ENCODE measurements around the gene SERPINA1.
"Not testable (repeated sequence)": the region's sequence is repeated elsewhere in the genome, so short reads cannot be mapped to it uniquely, and the experiment has no call there.

SERPINA1 gene

DNA sequence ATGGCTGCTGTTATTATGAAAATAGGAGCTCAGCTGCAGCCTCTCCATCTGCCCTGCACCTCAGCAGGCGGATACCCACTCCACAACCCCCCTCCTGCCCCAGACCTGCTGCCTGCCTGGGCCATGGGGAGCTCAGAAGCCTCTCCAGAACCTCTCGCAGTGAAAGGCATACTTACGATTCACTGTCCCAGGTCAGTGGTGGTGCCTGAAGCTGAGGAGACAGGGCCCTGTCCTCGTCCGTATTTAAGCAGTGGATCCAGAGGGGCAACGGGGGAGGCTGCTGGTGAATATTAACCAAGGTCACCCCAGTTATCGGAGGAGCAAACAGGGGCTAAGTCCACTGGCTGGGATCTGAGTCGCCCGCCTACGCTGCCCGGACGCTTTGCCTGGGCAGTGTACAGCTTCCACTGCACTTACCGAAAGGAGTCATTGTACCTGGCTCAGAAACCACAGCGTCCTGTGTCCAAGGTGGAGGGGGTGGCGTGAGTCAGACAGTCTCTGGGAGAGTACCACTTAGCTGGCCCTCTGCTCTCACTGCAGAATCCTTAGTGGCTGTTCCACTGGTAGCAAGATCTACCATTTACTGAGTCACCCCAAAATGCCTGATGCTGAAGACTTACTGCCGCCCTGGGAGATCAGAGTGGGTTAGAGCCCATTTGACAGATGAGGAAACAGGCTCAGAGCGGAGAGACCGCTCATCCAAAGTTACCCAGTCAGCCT lies at the start of gene SERPINA1:
SERPINA1 (minus strand) TSS at position 219 of the 720 bp plus-strand sequence. CDS start 5,365 bp downstream, outside the sequence.
- Mint-ChIP-seq H3K4me3 (no peak within 1 kb of the TSS), H3K36me3 (ENCODE audit: low read depth) (no peaks in the 10 kb centered on the region), H3K27ac (peak within 1 kb of the TSS; percentile 43), H3K9me3 (no peaks in the 10 kb centered on the region), H3K27me3 (no peaks in the 10 kb centered on the region), H3K4me1 (ENCODE audit: low read depth) (peaks cover 90% of the 10 kb centered on the region)
- intact Hi-C loops (cut with micrococcal nuclease) = no loop called here

GRCh38 chr14:94428610-94429009 lies 40.2 kb upstream of the SERPINA1 start:
- Mint-ChIP-seq H3K4me3 (no peak overlapping the region), H3K4me1 (ENCODE audit: low read depth) (peaks cover 12% of the 10 kb centered on the region), H3K27ac (no peak overlapping the region), H3K27me3 (peaks cover 41% of the 10 kb centered on the region), H3K9me3 (peaks cover 9% of the 10 kb centered on the region), H3K36me3 (ENCODE audit: low read depth) (no peaks in the 10 kb centered on the region)
- intact Hi-C loops (cut with micrococcal nuclease) = no loop called here

DNA sequence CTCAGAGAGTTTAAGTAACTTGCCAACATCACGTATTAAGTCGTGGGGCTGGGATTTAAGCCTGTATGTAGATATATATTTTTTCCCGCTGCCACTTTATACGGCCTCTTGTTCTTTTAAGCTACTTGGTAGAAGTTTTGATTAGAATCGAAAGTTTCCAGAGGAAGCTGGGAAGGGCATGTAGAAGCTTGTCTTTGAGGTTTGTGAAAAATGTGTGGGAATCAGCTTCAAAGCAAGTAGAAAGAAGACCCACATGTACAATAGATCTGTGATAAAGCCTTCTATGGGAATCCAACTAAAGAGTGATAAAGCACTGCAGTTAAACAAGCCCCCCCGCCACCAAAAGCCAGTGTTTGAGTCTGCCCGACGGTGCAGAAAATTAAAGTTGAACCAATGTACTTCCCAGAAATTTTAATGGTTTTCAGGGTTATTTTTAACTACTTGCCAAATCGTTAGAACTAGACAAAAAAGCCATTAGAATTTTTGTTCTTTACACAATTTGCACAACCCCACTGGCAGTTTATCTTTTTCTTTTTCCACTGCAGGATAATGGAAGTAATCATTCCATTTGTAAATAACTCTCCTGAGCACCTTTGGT lies 38.7 kb upstream of the SERPINA1 start:
- Mint-ChIP-seq H3K27ac (no peak overlapping the region), H3K27me3 (peaks cover 34% of the 10 kb centered on the region), H3K4me3 (no peak overlapping the region), H3K4me1 (ENCODE audit: low read depth) (peaks cover 17% of the 10 kb centered on the region), H3K9me3 (peaks cover 9% of the 10 kb centered on the region), H3K36me3 (ENCODE audit: low read depth) (no peaks in the 10 kb centered on the region)
- intact Hi-C loops (cut with micrococcal nuclease) = no loop called here

DNA sequence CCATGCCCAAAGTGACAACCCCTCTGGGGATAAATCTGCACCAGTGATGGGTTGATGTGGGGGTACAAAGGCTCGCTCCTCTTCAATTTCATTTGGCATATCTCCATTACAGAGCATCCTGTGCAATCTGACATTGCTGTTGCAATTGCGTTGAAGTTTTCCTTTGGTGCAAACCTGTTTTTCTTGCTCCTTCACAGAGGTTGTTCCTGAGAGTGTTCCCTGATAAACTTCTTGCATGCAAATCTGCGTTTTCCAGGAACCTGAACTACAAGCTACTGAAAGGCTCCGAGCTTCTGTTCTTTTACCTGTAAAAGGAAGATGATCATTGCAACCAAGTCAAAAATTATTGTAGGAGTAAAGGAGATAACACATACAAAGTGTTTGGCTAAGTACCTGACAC lies 38.1 kb upstream of the SERPINA1 start:
- Mint-ChIP-seq H3K27ac (no peak overlapping the region), H3K27me3 (peaks cover 31% of the 10 kb centered on the region), H3K36me3 (ENCODE audit: low read depth) (no peaks in the 10 kb centered on the region), H3K4me1 (ENCODE audit: low read depth) (peaks cover 19% of the 10 kb centered on the region), H3K9me3 (peaks cover 7% of the 10 kb centered on the region), H3K4me3 (no peak overlapping the region)
- intact Hi-C loops (cut with micrococcal nuclease) = no loop called here

DNA sequence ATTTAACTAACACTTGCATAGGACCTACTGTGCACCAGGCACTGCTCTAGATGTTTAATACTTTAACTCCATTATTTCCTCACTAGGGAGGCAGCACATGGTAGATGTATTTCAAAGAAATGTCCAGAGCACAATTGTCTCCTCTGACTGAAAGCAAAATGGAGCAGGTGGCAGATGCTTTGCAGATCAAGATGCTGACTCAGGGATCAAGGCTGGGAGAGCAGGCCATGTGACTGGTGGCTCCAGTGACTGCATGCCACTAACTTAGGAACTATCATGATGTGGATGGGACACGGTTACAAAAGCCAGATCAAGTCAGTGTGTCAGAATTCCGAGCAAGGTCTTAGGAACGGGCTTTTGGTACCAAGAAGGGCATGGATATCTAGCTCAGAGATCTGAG lies 36.0 kb upstream of the SERPINA1 start:
- Mint-ChIP-seq H3K27ac (no peak overlapping the region), H3K4me3 (no peak overlapping the region)

GRCh38 chr14:94423453-94424056 lies 35.2 kb upstream of the SERPINA1 start:
- H3K36me3 Mint-ChIP-seq (ENCODE audit: low read depth) = no peaks in the 10 kb centered on the region
- H3K27me3 Mint-ChIP-seq = peaks cover 23% of the 10 kb centered on the region
- H3K27ac Mint-ChIP-seq = no peak overlapping the region
- intact Hi-C loops (cut with micrococcal nuclease) = no loop called here
- H3K4me1 Mint-ChIP-seq (ENCODE audit: low read depth) = peaks cover 25% of the 10 kb centered on the region
- H3K4me3 Mint-ChIP-seq = peak overlapping the region; percentile 68
- no peaks in the 10 kb centered on the region for H3K9me3 Mint-ChIP-seq

More for the DNA sequence above, 36.0 kb upstream of the SERPINA1 start:
- intact Hi-C loops (cut with micrococcal nuclease) = no loop called here
- Mint-ChIP-seq H3K9me3 (no peaks in the 10 kb centered on the region), H3K36me3 (ENCODE audit: low read depth) (no peaks in the 10 kb centered on the region), H3K4me1 (ENCODE audit: low read depth) (peaks cover 25% of the 10 kb centered on the region), H3K27me3 (peaks cover 28% of the 10 kb centered on the region)

DNA sequence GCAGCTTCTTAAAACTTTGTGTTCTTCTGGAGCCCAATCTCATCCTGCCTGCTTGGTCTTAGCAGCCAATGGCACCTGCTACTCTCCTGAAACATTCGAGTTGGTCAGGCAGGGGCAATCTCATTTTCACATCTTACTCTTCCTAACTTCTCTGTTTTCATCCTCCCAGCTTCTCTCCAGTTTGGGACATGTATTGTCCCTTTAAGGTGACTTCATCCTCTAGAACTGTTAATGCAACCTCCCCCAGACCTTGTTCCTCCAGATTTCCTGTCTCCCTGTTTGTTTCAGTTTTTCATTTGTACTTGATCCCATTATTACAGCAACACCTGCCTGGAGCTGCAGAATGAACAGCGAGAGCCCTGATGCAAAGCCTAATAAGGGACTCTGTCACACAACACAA lies 32.9 kb upstream of the SERPINA1 start:
- Mint-ChIP-seq H3K27me3 (peaks cover 16% of the 10 kb centered on the region), H3K4me1 (ENCODE audit: low read depth) (peaks cover 25% of the 10 kb centered on the region), H3K36me3 (ENCODE audit: low read depth) (no peaks in the 10 kb centered on the region), H3K27ac (no peak overlapping the region), H3K4me3 (no peak overlapping the region), H3K9me3 (no peaks in the 10 kb centered on the region)
- intact Hi-C loops (cut with micrococcal nuclease) = no loop called here

DNA sequence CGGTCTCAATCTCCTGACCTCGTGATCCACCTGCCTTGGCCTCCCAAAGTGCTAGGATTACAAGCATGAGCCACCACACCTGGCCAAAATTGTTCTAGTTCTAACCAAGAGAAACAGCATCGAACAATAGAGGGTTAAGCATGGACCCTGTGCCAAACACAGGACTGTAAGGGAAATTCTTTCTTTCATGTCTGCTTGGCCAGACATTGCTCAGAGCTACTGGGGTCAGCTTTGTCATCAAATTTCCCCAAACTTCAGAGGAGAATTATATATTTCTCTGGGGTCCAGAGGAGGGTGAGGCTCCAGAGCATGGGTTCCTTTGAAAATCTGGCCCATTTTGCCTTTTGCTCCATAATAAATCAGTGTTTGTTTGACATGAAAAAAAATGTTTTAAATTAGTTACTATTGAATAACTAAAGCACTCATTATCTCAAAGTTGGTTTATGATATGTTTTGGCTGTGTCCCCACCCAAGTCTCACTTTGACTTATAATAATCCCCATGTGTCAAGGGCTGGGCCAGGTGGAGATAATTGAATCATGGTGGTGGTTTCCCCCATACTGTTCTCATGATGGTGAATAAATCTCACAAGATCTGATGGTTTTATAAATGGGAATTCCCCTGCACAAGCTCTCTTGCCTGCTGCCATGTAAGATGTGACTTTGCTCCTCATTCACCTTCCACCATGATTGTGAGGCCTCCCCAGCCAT lies 29.2 kb upstream of the SERPINA1 start:
- H3K27ac Mint-ChIP-seq; H3K36me3 Mint-ChIP-seq (ENCODE audit: low read depth); H3K4me1 Mint-ChIP-seq (ENCODE audit: low read depth); H3K9me3 Mint-ChIP-seq; H3K4me3 Mint-ChIP-seq; intact Hi-C loops (cut with micrococcal nuclease): not testable (repeated sequence)
- peaks cover 11% of the 10 kb centered on the region for H3K27me3 Mint-ChIP-seq

DNA sequence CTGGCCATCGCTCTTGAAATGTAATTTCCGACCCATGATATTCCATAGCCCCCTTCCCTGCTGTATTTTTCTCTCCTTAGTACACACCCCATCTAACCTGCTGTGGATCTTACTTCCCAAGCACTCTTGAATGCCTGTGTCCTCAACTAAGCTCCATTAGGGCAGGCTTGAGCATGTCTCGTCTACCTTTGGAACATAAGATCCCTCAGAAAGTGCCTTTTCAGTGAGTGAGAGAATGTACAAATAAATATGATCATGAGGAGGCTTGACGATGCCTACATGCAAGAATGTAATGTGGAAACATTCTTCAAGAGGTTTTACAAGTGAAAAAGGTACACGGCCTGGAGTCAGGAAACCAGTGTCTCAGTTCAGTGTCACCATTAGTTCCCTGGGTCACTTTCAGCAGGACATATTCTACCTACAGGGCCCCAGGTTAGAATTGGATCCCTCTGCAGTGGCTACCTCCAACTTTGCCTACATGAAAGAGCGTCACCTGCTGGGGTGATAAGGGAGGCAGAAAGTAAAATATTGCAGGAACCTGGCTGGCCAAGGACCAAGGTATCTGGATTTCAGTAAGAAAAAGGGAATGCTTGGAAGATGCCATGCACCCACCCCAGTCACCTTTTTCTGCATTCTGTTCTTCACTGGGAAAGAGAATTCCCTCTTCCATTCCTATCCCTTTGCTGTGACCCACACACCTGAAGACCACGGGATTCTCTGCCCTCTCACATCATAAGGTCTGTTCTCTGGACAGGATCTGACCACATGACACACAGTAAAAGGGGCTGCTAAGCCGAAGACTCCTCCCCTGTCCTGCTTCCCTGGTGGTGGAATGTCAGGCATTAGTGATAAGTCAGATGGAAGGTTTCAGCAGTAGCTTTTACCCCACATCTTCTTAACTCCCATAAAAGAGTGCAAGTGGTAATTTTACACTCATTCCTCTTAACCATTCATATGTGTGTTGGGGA lies 24.6 kb upstream of the SERPINA1 start:
- H3K27ac Mint-ChIP-seq = no peak overlapping the region
- H3K4me1 Mint-ChIP-seq (ENCODE audit: low read depth) = peaks cover 16% of the 10 kb centered on the region
- no peak overlapping the region for H3K4me3 Mint-ChIP-seq
- peaks cover 3% of the 10 kb centered on the region for H3K27me3 Mint-ChIP-seq
- no peaks in the 10 kb centered on the region for H3K9me3 Mint-ChIP-seq
- intact Hi-C loops (cut with micrococcal nuclease) = loop anchor here (2.0 kb wide), 1 partner anchor 58 kb away; no protein-coding TSS in a partner anchor
- H3K36me3 Mint-ChIP-seq (ENCODE audit: low read depth) = no peaks in the 10 kb centered on the region

DNA sequence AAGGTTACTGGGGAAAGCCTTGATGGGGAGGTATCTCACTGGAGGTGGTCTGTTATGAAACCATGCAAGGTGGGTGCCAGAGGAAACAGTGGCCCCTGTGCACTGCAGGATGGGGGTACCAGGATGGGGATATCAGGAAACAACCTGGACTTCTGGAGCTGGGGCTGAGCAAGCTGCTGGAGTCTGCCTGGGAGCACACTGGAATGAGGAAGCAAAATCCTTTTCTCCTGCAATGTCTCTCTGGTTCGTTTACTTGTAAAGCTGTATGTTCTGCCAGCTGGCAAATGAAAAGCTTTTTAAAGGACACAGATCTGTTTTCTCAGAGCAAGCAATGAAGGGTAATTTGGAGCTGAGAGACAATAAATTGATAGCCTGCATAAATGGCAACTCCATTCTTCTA lies 23.2 kb upstream of the SERPINA1 start:
- Mint-ChIP-seq H3K4me3 (no peak overlapping the region), H3K36me3 (ENCODE audit: low read depth) (no peaks in the 10 kb centered on the region), H3K27me3 (peaks cover 3% of the 10 kb centered on the region), H3K27ac (no peak overlapping the region), H3K9me3 (peaks cover 8% of the 10 kb centered on the region), H3K4me1 (ENCODE audit: low read depth) (peaks cover 16% of the 10 kb centered on the region)
- intact Hi-C loops (cut with micrococcal nuclease) = loop anchor here (2.0 kb wide), 1 partner anchor 57 kb away; no protein-coding TSS in a partner anchor

DNA sequence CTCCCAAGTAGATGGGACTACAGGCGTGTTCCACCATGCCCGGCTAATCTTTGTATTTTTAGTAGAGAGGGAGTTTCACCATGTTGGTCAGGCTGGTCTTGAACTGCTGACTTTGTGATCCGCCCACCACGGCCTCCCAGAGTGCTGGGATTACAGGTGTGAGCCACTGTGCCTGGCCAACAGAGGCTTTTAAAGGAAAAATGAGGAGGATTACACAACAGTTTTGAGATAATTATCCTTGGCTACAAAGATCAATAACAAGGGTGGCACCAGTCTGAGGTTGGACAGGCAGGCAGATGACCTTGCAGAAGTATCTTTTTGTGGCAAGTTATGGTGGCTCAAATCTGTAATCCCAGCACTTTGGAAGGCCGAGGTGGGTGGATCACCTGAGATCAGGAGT lies 21.0 kb upstream of the SERPINA1 start:
- H3K9me3 Mint-ChIP-seq; H3K27ac Mint-ChIP-seq; H3K36me3 Mint-ChIP-seq (ENCODE audit: low read depth); intact Hi-C loops (cut with micrococcal nuclease); H3K27me3 Mint-ChIP-seq; H3K4me3 Mint-ChIP-seq: not testable (repeated sequence)
- H3K4me1 Mint-ChIP-seq (ENCODE audit: low read depth) = peaks cover 16% of the 10 kb centered on the region

GRCh38 chr14:94408546-94409095 lies 20.2 kb upstream of the SERPINA1 start:
- Mint-ChIP-seq H3K36me3 (ENCODE audit: low read depth) (no peaks in the 10 kb centered on the region), H3K27ac (no peak overlapping the region)

GRCh38 chr14:94407906-94408305 lies 19.5 kb upstream of the SERPINA1 start:
- H3K4me3 Mint-ChIP-seq = no peak overlapping the region
- peaks cover 3% of the 10 kb centered on the region for H3K27me3 Mint-ChIP-seq
- H3K9me3 Mint-ChIP-seq = peaks cover 8% of the 10 kb centered on the region
- H3K36me3 Mint-ChIP-seq (ENCODE audit: low read depth) = no peaks in the 10 kb centered on the region
- intact Hi-C loops (cut with micrococcal nuclease) = no loop called here
- H3K4me1 Mint-ChIP-seq (ENCODE audit: low read depth) = peaks cover 16% of the 10 kb centered on the region
- H3K27ac Mint-ChIP-seq = no peak overlapping the region

More at GRCh38 chr14:94408546-94409095, 20.2 kb upstream of the SERPINA1 start:
- intact Hi-C loops (cut with micrococcal nuclease) = no loop called here
- peaks cover 8% of the 10 kb centered on the region for H3K9me3 Mint-ChIP-seq
- peaks cover 16% of the 10 kb centered on the region for H3K4me1 Mint-ChIP-seq (ENCODE audit: low read depth)
- no peak overlapping the region for H3K4me3 Mint-ChIP-seq
- H3K27me3 Mint-ChIP-seq = peaks cover 3% of the 10 kb centered on the region

Data from dendritic cell treated with granulocyte-macrophage colony-stimulating factor and Interleukin-4, amounts not matched to agents 40 ng/mL and 50 ng/mL, for 4 days (primary cell).